ENCODE results near the gene TBC1D8.
"Not testable (repeated sequence)": the region's sequence is repeated elsewhere in the genome, so short reads cannot be mapped to it uniquely, and the experiment has no call there.

The TBC1D8 gene

GRCh38 chr2:101151146-101151858 is at the start of gene TBC1D8:
Gene TBC1D8 (minus strand): TSS chr2:101151382. CDS start chr2:101151253, 129 bp downstream.
- peak; percentile 85 for DNase-seq

GRCh38 chr2:101200676-101201075 is 49.5 kb upstream of the TBC1D8 start:
- DNase-seq: no peak

- peak; percentile 39 for DNase-seq
Observed at GRCh38 chr2:101199251-101199791, 48.1 kb upstream of the TBC1D8 start.

DNA sequence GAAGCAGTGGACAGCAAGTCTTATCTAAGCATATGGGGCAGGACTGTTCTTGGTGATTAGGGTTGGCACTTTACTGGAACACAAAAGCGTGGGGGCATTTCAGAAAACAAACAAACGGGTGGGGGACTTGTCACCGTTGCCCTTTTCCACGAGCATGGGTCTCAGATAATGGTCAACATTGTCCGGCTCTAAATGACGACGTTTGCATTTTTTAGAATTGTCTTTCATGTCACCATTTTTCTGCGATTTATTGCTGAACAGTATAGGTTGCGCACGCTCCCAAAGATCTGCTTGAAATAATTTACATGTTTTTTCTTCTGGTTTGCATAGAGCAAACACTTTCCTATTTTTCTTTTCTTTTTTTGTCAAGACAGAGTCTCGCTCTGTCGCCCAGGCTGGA is 46.6 kb upstream of the TBC1D8 start:
- DNase-seq: peak; percentile 41

- peak; percentile 91 for DNase-seq
Observed at GRCh38 chr2:101197215-101197745, 46.1 kb upstream of the TBC1D8 start.

- no peak for DNase-seq
Observed at GRCh38 chr2:101195871-101196661, 44.9 kb upstream of the TBC1D8 start.

DNA sequence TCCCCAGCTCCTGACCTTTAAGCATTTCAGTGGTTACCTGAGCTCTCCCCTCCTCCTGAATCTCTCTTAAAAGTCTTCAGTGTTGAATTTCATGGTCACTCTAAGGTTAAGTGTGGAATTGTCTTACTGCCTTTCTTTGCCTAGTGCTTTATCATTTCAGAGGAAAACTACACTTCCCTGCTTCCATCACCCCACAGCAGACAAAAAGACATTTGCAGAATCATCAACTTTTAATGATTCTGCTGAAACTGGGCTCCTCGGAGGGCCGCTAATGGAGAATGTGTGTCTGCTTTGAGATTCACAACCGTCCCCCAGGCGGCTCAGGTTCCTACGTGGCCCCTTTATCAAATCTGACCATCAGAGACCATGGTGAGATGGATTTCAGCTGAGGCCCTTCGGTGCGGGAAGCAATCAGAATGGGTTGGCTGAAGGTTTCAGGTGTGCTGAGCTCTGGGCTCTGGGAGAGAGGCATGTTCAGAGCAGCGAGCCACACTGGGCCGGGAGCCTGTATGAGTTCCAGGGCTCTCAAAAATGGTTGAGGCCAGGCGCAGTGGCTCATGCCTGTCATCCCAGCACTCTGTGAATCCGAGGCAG is 41.9 kb upstream of the TBC1D8 start:
- DNase-seq: no peak

DNA sequence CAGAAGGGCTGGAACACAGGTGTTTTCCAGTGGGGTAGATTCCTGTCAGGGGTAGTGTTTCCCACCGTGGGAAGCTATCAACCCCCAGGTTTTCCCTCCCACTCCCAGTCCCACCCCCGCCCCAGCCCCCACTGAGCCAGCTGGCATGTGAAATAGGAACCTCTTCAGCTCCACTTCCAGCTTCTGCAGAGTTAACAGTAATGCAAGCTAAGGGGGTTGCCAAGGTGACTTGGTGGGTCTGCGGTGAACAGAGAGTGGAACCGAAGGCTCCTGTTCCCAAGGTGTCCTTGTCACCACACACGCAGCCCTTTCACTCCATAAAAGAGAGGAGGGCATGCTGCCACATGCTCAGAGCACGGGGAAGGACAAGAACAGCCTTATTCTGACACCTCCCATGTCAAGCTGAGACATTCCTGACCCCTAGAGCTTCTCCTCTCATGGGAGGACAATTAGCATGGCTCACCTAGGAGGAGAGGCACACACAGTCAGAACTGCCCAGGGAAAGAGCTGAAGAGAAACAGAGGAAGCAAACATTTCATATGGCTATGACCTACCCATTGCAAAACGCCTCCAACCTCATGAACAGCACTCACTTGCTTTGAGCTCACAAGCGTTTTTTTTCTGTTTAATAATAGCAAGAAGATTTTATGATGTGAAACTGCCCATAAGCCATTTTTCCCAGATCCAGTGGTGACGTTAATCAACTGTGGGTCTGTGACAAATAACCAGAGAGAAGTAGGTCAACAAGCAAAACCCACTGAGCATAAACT is 39.8 kb upstream of the TBC1D8 start:
- no peak for DNase-seq

- no peak for DNase-seq
Observed at GRCh38 chr2:101188683-101189405, 37.7 kb upstream of the TBC1D8 start.

- no peak for DNase-seq
Observed at GRCh38 chr2:101187131-101187530, 35.9 kb upstream of the TBC1D8 start.

DNA sequence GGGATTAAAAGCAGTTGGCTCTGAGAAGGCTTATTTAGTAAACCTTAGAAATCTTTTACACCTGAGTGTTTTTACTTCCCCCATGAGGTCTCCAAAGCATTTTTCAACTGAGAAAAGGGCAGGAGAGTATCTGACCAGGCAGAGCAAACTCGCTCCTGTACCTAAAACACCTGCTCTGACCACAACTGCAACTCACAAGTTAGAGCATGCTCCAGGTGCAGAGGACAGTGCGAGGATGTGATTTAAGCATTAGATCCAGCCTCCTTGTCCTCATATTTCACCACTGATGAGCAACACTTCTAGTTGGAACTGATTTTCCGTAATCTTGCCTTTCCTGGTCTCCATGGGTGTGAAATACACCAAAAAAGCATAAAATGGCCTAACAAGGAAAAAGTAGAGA is 34.5 kb upstream of the TBC1D8 start:
- no peak for DNase-seq

- no peak for DNase-seq
Observed at GRCh38 chr2:101185085-101185484, 33.9 kb upstream of the TBC1D8 start.

DNA sequence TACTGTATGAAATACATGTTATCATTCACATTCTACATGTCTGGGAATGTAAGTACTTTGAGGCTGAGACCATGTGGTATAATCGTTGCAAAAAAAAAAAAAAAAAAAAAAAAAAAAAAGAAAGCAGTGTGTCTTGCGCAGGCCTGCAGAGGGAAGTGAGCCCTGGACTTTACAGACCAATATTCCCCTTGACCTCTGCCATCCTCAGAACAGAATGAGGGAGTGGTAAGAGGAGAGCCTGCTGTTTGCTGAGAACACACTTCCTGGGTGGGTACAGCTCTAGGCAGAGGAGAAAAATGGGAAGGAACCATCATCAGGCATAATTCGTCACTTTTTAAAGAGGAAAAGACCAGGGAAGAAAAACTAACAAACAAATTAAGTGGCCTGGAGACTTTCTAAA is 28.8 kb upstream of the TBC1D8 start:
- no peak for DNase-seq

- no peak for DNase-seq
Observed at GRCh38 chr2:101176803-101177202, 25.6 kb upstream of the TBC1D8 start.

- DNase-seq: no peak
Observed at GRCh38 chr2:101175991-101176390, 24.8 kb upstream of the TBC1D8 start.

- no peak for DNase-seq
Observed at GRCh38 chr2:101173707-101174295, 22.6 kb upstream of the TBC1D8 start.

DNA sequence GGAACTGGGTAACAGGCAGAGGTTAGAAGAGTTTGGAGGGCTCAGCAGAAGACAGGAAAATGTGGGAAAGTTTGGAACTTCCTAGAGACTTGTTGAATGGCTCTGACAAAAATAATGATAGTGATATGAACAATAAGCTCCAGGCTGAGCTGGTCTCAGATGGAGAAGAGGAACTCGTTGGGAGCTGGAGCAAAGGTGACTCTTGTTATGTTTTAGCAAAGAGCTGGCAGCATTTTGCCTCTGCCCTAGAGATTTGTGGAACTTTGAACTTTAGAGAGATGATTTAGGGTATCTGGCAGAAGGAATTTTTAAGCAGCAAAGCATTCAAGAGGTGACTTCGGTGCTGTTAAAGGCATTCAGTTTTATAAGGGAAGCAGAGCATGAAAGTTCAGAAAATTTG is 18.6 kb upstream of the TBC1D8 start:
- DNase-seq: not testable (repeated sequence)

GRCh38 chr2:101168706-101169105 is 17.5 kb upstream of the TBC1D8 start:
- no peak for DNase-seq

DNA sequence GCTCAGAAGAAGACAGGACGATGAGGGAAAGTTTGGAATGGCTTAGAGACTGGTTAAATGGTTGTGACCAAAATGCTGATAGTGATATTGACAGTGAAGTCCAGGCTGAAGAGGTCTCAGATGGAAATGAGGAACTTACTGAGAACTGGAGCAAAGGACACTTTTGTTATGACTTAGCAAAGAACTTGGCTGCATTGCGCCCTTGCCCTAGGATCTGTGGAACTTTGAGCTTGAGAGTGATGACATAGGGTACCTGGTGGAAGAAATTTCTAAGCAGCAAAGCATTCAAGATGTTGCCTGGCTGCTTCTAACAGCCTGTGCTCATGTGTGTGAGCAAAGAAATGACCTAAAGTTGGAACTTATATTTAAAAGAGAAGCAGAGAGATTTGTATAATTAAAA is 16.4 kb upstream of the TBC1D8 start:
- DNase-seq: peak; percentile 40

- DNase-seq: no peak
Observed at GRCh38 chr2:101164021-101164420, 12.8 kb upstream of the TBC1D8 start.

DNA sequence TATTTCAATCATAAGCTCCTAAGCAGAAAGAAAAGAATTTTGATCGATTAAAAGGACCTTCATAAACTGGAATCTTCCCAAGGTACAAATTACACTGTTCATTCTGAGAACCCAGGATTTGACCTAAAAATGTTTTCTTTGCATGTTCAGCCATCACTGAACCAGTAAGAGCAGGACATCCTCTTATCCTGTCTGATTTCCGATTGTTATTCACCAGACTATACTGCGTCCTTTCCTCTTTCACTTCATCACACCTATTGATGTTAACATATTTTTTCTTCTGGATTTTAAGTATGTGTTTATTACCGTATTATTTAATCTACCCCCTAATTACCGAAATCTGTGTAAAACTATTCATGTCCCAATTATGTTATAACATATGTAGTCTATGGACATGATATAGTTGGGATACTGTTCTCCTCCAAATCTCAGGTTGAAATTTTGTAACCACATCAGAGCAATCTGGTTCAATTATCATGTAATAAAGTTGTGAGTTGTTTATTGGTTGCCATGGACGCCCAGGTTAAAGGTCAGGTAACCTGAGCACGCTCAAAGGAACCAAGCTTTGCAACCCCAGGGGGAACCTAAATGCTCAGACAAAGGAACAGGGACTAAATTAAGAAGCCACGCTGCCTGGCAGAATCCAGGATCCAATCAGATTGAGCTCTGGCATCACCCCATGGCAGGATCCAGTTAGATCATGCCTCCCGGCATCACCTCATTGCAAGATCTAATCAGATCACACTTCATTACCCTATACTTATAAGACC is 11.6 kb upstream of the TBC1D8 start:
- DNase-seq: no peak
